Mesothelial cell of epicardium (in vitro differentiated cells): ENCODE measurements around the gene NAA38. TPM values are rescaled to one million over a fixed set of nuclear protein-coding genes. Genes with fewer than 3 reads are reported as not detected.
A peak's percentile ranks its signal among the peaks of the same experiment; 100 is the strongest.

Source experiments
- DNase-seq, 2 experiments: peaks; one replicate each; pipeline ENCODE4 v3.0.0; 2021; ENCODE audit warnings: low spot score in 2 of 2; ENCODE audit not compliant: unreplicated experiment in 2 of 2
- H3K27ac Mint-ChIP-seq: 2 replicates; pipeline ENCODE4 v1.8.0; 2021; ENCODE audit warnings: mixed read lengths
- H3K27me3 Mint-ChIP-seq: 2 replicates; pipeline ENCODE4 v1.8.0; 2021; ENCODE audit warnings: low read depth, mixed read lengths
- H3K36me3 Mint-ChIP-seq: 2 replicates; pipeline ENCODE4 v1.8.0; 2021; ENCODE audit warnings: mixed read lengths
- H3K4me1 Mint-ChIP-seq: 2 replicates; pipeline ENCODE4 v1.8.0; 2021; ENCODE audit warnings: mixed read lengths
- H3K4me3 Mint-ChIP-seq: 2 replicates; pipeline ENCODE4 v1.8.0; 2021; ENCODE audit warnings: mild to moderate bottlenecking, moderate library complexity, mixed read lengths
- H3K9me3 Mint-ChIP-seq: 2 replicates; pipeline ENCODE4 v1.8.0; 2021; ENCODE audit warnings: mixed read lengths
- total RNA-seq: library from RNA; stranded (reverse); gene quantifications from 3 replicates; pipeline ENCODE4 v1.2.1, GENCODE V29; 2021
- TF ChIP-seq, protein P1 (sequence below): fragments of 200-600 bp; sonication (generic); IDR thresholded peaks from one replicate; pipeline ENCODE4 v1.5.0; 2021; ENCODE audit warnings: antibody characterized with exemption; ENCODE audit not compliant: unreplicated experiment

NAA38 gene
- total RNA-seq, 1 donor from 2014 or later, result 67.2 TPM

GRCh38 chr17:7844292-7845154 is 12.8 kb downstream of the NAA38 start:
- Mint-ChIP-seq H3K9me3 (no peaks in the 10 kb centered on the region), H3K36me3 (peaks cover 9% of the 10 kb centered on the region), H3K27me3 (no peaks in the 10 kb centered on the region), H3K4me3 (peak overlapping the region; percentile 95), H3K27ac (peak overlapping the region; percentile 99), H3K4me1 (peaks cover 34% of the 10 kb centered on the region)
- peak; percentile 74 to 83 for DNase-seq
- TF ChIP-seq, protein P1, sequence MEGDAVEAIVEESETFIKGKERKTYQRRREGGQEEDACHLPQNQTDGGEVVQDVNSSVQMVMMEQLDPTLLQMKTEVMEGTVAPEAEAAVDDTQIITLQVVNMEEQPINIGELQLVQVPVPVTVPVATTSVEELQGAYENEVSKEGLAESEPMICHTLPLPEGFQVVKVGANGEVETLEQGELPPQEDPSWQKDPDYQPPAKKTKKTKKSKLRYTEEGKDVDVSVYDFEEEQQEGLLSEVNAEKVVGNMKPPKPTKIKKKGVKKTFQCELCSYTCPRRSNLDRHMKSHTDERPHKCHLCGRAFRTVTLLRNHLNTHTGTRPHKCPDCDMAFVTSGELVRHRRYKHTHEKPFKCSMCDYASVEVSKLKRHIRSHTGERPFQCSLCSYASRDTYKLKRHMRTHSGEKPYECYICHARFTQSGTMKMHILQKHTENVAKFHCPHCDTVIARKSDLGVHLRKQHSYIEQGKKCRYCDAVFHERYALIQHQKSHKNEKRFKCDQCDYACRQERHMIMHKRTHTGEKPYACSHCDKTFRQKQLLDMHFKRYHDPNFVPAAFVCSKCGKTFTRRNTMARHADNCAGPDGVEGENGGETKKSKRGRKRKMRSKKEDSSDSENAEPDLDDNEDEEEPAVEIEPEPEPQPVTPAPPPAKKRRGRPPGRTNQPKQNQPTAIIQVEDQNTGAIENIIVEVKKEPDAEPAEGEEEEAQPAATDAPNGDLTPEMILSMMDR, result no peak

DNA sequence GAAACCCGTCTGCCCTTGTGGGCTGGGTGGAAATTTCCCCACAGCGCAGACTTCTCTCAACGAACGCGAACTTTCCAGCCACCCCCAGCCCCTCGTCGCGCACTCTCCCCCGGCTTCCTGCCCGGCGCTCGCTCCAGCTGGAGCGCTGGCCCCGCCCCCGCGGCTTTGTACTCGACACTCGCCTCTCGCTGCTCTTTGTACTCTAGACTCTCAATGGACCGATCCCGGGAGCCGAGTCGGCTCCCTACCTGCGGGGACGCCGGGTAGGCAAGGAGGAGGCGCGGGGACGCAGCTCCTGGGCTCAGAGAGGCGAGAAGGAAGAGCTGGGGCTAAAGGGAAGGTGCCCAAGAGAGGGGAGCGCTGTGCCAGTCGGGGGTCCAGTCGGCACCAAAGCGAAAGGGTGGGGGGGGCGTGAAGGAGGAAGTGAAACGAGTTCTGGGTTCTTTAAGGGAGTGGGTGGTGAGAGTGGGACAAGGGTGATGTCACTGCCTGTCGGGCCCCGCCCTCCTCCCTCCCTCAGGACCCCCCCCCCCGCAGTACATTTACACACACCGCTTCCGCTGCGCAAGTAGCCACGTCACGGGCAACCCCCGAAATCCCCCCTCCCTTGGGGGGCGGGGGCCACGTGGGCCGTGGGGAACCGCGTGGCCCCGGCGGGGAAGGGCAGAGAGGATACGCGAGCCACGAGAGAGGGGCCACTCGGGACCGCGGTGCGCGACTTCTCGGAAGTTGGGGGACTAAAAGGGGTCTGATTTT is 13.6 kb downstream of the NAA38 start:
- H3K9me3 Mint-ChIP-seq, result no peaks in the 10 kb centered on the region
- peak overlapping the region; percentile 99 for H3K27ac Mint-ChIP-seq
- H3K4me3 Mint-ChIP-seq, result peak overlapping the region; percentile 95
- H3K4me1 Mint-ChIP-seq, result peaks cover 43% of the 10 kb centered on the region
- H3K36me3 Mint-ChIP-seq, result peaks cover 6% of the 10 kb centered on the region
- no peaks in the 10 kb centered on the region for H3K27me3 Mint-ChIP-seq
- DNase-seq, result peak in 1 of 2 experiments; percentile 82
- TF ChIP-seq, protein P1, result no peak

DNA sequence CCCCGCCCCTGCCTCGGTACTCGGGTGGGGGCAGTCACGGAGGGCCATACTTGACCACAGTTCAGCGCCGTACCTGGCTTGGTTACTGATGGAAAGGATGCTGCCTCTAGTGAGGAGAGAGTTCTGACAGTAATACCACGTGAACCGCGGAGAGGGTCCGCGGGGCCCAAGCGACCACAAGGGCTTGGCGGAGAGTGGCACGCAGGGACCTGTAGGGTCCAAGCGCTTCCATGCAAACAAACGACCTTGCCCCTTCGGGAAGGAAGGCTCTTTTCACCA is 14.2 kb downstream of the NAA38 start:
- Mint-ChIP-seq H3K27me3 (no peaks in the 10 kb centered on the region), H3K4me1 (peaks cover 46% of the 10 kb centered on the region), H3K4me3 (peak overlapping the region; percentile 95), H3K9me3 (no peaks in the 10 kb centered on the region), H3K36me3 (peaks cover 5% of the 10 kb centered on the region), H3K27ac (peak overlapping the region; percentile 99)
- peak in 1 of 2 experiments; percentile 58 for DNase-seq
- TF ChIP-seq, protein P1, result no peak

DNA sequence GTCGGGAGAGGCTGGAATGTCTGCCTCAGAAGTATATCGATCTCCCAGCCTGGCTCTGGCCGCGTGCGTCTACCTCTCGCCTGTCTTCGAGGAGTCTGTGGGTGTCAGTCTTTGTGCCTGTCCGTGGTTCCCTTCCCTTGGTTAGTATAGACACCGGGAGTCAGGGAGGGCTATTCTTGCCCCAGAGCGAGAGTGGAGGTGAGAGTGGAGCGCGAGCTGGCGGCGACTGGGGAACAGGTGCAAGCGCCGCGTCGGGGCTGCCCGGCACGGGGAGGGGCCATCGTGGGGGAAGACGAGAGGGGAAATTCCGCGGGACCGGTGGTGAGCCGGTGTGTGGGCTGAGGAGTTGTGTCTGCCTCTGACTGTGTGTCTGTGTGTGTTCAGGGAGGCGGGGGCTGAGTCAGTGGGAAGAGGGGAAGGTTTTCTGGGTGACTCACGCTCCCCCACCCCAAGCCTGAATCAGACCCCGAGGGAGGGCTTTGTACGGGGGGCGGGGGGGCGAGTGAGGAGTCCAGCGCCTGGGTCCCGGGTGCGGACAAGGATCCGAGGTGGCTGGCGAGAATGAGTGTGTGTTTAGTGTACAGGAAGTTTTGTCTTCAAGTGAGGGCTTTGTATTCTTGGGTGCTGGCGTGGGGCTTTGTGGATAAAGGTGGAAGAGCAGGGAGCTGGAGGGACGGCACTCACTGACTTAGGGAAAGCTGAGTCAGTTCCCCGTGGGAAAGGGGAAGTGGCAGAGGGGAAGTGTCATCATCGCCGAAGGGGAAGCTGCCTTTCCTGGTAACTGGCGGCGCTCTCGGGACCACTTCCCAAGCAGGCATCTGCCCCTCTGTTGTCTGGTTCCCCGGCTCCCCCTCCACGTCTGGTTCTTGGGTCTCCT is 14.7 kb downstream of the NAA38 start:
- H3K4me3 Mint-ChIP-seq, result peak overlapping the region; percentile 95
- peaks cover 48% of the 10 kb centered on the region for H3K4me1 Mint-ChIP-seq
- H3K36me3 Mint-ChIP-seq, result peaks cover 4% of the 10 kb centered on the region
- H3K27me3 Mint-ChIP-seq, result no peaks in the 10 kb centered on the region
- H3K9me3 Mint-ChIP-seq, result no peaks in the 10 kb centered on the region
- peak overlapping the region; percentile 99 for H3K27ac Mint-ChIP-seq
- DNase-seq, result peak in 1 of 2 experiments; percentile 79
- TF ChIP-seq, protein P1, result no peak

DNA sequence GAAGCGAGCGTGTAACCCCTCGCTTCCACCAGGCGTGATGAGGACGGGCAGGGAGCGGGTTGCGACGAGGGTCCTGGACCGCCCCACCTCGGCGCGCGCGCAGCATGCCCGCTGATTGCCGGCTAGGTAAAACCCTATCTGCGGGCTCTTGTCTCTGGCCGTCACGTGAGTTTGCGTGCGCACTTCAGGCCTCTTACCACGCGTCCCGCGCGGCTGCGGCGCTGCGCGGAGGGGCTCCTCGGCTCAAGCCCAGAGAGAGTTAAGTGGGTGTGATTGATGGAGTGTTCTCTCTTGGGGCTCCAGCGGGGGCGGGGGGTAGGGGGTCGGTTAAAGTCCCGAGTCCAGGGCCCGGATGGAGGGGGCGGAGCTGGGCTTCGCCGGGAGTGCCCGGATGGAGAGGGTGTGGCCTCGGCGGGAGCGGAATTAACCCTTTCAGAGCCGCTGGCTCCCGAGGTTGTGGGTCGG is 15.4 kb downstream of the NAA38 start:
- peak overlapping the region; percentile 95 for H3K4me3 Mint-ChIP-seq
- peak overlapping the region; percentile 99 for H3K27ac Mint-ChIP-seq
- peak; percentile 88 to 93 for DNase-seq
- TF ChIP-seq, protein P1, result no peak
- peaks cover 55% of the 10 kb centered on the region for H3K4me1 Mint-ChIP-seq
- no peaks in the 10 kb centered on the region for H3K27me3 Mint-ChIP-seq
- no peaks in the 10 kb centered on the region for H3K9me3 Mint-ChIP-seq
- peaks cover 4% of the 10 kb centered on the region for H3K36me3 Mint-ChIP-seq
